ENCODE data around the gene MRPL18. TPM values are rescaled to one million over a fixed set of nuclear protein-coding genes. Genes with fewer than 3 reads are reported as not detected.

Gene MRPL18
- total and polyA plus RNA-seq, 9 of the 15 experiments (the other 6 are each of a cell fraction or from before 2014, with no cell fraction given), result 149 to 456 (median 196) TPM

DNA sequence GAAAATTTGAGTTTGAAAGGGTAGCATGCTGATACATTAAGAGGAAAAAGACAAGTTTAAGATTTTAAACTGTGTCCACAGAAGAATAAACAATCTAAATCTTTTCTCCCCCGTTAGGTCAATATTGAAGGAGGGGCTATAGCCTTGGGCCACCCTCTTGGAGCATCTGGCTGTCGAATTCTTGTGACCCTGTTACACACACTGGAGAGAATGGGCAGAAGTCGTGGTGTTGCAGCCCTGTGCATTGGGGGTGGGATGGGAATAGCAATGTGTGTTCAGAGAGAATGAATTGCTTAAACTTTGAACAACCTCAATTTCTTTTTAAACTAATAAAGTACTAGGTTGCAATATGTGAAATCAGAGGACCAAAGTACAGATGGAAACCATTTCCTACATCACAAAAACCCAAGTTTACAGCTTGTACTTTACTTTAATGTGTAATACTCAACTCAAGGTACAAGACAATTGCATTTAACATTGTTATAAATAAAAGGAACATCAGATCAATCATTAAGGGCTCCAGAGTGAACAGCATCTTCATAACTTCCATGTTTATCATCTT lies 11.6 kb upstream of the MRPL18 start:
- CTCF ChIA-PET (ENCODE audit: low intra/inter-chr PET ratio), result no interaction called here
- Histone ChIP-seq H3K9me1 (ENCODE audit: control insufficient read depth, insufficient read depth, low read length) (no peaks in the 10 kb centered on the region), H3K27ac (ENCODE audit: extremely low read depth, low read depth, low read length) (no peak overlapping the region), H2AFZ (ENCODE audit: low read depth, low read length) (no peak overlapping the region), H3K79me2 (ENCODE audit: control insufficient read depth, insufficient read depth, low read length) (peaks cover 29% of the 10 kb centered on the region), H3K4me2 (ENCODE audit: insufficient read depth, low read length) (no peak overlapping the region), H4K20me1 (replicated peaks; ENCODE audit: control insufficient read depth, insufficient read depth, low read length) (peaks cover 11% of the 10 kb centered on the region), H3K4me3 (no peak overlapping the region), H3K9me3 (replicated peaks; ENCODE audit: control insufficient read depth, insufficient read depth, low read depth, low read length) (no peaks in the 10 kb centered on the region), H3K4me1 (replicated peaks in 1 of 2; ENCODE audit: control insufficient read depth in 2 of 2, insufficient read depth in 2 of 2, low read length in 2 of 2) (0 out of 5 replicates have a peak, but pooled peaks cover 0 to 4% of the 10 kb centered on the region in 2 experiments), H3K9ac (ENCODE audit: insufficient read depth in 1 of 2, low read depth in 2 of 2, low read length in 2 of 2) (no peak overlapping the region), H3K27me3 (ENCODE audit: control insufficient read depth in 2 of 2, insufficient read depth in 2 of 2, low read length in 2 of 2) (no peaks in the 10 kb centered on the region), H3K36me3 (ENCODE audit: control insufficient read depth, insufficient read depth, low read length) (peaks cover 100% of the 10 kb centered on the region)
- in situ Hi-C loops (cut with MboI), result no loop called here
- ATAC-seq (peak; percentile 52), DNase-seq (ENCODE audit: extremely low read depth in 1 of 4, low spot score in 3 of 4) (peak in 3 of 4 experiments; percentile 10 to 46 (median 30)), FAIRE-seq (no peak)
- 73% methylated on average over 3 of the region's 3 CpGs for WGBS (ENCODE audit: insufficient coverage, low coverage, missing lambda C conversion rate)
- TSS peak; percentile 61 for BruUV-seq (replicated peaks)
- intact Hi-C loops (cut with micrococcal nuclease), result no loop called here
- POLR2A ChIA-PET, result interaction anchor here (1.6 to 4.1 kb wide), 2 partner anchors 11 to 18 kb away, joined by 4 to 20 read pairs; partner anchors contain the start of genes MRPL18 and TCP1
- TF ChIP-seq, protein P1, sequence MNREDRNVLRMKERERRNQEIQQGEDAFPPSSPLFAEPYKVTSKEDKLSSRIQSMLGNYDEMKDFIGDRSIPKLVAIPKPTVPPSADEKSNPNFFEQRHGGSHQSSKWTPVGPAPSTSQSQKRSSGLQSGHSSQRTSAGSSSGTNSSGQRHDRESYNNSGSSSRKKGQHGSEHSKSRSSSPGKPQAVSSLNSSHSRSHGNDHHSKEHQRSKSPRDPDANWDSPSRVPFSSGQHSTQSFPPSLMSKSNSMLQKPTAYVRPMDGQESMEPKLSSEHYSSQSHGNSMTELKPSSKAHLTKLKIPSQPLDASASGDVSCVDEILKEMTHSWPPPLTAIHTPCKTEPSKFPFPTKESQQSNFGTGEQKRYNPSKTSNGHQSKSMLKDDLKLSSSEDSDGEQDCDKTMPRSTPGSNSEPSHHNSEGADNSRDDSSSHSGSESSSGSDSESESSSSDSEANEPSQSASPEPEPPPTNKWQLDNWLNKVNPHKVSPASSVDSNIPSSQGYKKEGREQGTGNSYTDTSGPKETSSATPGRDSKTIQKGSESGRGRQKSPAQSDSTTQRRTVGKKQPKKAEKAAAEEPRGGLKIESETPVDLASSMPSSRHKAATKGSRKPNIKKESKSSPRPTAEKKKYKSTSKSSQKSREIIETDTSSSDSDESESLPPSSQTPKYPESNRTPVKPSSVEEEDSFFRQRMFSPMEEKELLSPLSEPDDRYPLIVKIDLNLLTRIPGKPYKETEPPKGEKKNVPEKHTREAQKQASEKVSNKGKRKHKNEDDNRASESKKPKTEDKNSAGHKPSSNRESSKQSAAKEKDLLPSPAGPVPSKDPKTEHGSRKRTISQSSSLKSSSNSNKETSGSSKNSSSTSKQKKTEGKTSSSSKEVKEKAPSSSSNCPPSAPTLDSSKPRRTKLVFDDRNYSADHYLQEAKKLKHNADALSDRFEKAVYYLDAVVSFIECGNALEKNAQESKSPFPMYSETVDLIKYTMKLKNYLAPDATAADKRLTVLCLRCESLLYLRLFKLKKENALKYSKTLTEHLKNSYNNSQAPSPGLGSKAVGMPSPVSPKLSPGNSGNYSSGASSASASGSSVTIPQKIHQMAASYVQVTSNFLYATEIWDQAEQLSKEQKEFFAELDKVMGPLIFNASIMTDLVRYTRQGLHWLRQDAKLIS (CRISPR knock-in tag; IDR thresholded peaks at IDR 0.05), result no peak
- TF ChIP-seq SUPT5H (IDR thresholded peaks at IDR 0.05), result peak; percentile 15; the same call in 1 of the 2 replicates
- TF ChIP-seq, protein P2, sequence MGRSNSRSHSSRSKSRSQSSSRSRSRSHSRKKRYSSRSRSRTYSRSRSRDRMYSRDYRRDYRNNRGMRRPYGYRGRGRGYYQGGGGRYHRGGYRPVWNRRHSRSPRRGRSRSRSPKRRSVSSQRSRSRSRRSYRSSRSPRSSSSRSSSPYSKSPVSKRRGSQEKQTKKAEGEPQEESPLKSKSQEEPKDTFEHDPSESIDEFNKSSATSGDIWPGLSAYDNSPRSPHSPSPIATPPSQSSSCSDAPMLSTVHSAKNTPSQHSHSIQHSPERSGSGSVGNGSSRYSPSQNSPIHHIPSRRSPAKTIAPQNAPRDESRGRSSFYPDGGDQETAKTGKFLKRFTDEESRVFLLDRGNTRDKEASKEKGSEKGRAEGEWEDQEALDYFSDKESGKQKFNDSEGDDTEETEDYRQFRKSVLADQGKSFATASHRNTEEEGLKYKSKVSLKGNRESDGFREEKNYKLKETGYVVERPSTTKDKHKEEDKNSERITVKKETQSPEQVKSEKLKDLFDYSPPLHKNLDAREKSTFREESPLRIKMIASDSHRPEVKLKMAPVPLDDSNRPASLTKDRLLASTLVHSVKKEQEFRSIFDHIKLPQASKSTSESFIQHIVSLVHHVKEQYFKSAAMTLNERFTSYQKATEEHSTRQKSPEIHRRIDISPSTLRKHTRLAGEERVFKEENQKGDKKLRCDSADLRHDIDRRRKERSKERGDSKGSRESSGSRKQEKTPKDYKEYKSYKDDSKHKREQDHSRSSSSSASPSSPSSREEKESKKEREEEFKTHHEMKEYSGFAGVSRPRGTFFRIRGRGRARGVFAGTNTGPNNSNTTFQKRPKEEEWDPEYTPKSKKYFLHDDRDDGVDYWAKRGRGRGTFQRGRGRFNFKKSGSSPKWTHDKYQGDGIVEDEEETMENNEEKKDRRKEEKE (IDR thresholded peaks at IDR 0.05; ENCODE audit: borderline replicate concordance in 1 of 2, control insufficient read depth in 1 of 2, low read depth in 2 of 2, low read length in 1 of 2), result peak in 1 of 2 experiments; percentile 37; a peak in 1 of 4 replicates
- TF ChIP-seq RFX1 (IDR thresholded peaks at IDR 0.05), result no peak
- TF ChIP-seq KDM5B (IDR thresholded peaks at IDR 0.05; ENCODE audit: insufficient replicate concordance, low read depth, low read length), result peak; percentile 17
- TF ChIP-seq CHD4 (IDR thresholded peaks at IDR 0.05; ENCODE audit: insufficient read depth, insufficient replicate concordance, low read depth, low read length, poor library complexity, severe bottlenecking), result no peak
- TF ChIP-seq, protein P3, sequence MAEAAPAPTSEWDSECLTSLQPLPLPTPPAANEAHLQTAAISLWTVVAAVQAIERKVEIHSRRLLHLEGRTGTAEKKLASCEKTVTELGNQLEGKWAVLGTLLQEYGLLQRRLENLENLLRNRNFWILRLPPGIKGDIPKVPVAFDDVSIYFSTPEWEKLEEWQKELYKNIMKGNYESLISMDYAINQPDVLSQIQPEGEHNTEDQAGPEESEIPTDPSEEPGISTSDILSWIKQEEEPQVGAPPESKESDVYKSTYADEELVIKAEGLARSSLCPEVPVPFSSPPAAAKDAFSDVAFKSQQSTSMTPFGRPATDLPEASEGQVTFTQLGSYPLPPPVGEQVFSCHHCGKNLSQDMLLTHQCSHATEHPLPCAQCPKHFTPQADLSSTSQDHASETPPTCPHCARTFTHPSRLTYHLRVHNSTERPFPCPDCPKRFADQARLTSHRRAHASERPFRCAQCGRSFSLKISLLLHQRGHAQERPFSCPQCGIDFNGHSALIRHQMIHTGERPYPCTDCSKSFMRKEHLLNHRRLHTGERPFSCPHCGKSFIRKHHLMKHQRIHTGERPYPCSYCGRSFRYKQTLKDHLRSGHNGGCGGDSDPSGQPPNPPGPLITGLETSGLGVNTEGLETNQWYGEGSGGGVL (CRISPR knock-in tag; IDR thresholded peaks at IDR 0.05), result no peak
- no peak for TF ChIP-seq MECOM (CRISPR knock-in tag; IDR thresholded peaks at IDR 0.05)

Measured in K562 (cell line).